ENCODE data around the gene SNTG2. TPM values are rescaled to one million over a fixed set of nuclear protein-coding genes. Genes with fewer than 3 reads are reported as not detected.

Gene SNTG2
- total RNA-seq, 1 donor from 2014 or later, result 0.47 TPM

DNA sequence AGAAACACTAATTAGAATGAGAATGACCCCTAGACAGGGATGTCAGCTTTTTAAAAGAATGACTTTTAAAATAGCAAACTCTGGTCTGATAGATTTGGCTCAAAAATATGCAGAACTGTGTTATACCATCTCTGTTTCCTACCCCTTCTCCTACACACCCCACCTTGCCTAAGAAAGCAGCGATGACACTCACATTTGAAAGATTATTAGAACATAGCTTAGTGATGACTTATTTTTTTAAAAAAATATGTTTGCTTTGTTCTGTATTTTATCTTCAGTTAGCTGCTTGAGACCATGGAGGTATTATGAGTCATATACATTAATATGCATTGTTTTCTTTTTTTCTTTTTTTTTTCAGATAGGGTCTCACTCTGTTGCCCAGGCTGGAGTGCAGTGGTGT, 286.0 kb downstream of the SNTG2 start:
- no peaks in the 10 kb centered on the region for H3K27me3 Mint-ChIP-seq (ENCODE audit: low read depth)
- H3K4me3 Mint-ChIP-seq, result no peak overlapping the region
- no peaks in the 10 kb centered on the region for H3K9me3 Mint-ChIP-seq
- H3K27ac Mint-ChIP-seq (ENCODE audit: unreplicated experiment), result no peak overlapping the region
- TF ChIP-seq, protein P1, sequence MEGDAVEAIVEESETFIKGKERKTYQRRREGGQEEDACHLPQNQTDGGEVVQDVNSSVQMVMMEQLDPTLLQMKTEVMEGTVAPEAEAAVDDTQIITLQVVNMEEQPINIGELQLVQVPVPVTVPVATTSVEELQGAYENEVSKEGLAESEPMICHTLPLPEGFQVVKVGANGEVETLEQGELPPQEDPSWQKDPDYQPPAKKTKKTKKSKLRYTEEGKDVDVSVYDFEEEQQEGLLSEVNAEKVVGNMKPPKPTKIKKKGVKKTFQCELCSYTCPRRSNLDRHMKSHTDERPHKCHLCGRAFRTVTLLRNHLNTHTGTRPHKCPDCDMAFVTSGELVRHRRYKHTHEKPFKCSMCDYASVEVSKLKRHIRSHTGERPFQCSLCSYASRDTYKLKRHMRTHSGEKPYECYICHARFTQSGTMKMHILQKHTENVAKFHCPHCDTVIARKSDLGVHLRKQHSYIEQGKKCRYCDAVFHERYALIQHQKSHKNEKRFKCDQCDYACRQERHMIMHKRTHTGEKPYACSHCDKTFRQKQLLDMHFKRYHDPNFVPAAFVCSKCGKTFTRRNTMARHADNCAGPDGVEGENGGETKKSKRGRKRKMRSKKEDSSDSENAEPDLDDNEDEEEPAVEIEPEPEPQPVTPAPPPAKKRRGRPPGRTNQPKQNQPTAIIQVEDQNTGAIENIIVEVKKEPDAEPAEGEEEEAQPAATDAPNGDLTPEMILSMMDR (conservative IDR thresholded peaks at IDR 0.05), result no peak
- no peaks in the 10 kb centered on the region for H3K4me1 Mint-ChIP-seq
- H3K36me3 Mint-ChIP-seq (ENCODE audit: low read depth), result no peaks in the 10 kb centered on the region
- DNase-seq (ENCODE audit: low read depth, low spot score), result no peak

DNA sequence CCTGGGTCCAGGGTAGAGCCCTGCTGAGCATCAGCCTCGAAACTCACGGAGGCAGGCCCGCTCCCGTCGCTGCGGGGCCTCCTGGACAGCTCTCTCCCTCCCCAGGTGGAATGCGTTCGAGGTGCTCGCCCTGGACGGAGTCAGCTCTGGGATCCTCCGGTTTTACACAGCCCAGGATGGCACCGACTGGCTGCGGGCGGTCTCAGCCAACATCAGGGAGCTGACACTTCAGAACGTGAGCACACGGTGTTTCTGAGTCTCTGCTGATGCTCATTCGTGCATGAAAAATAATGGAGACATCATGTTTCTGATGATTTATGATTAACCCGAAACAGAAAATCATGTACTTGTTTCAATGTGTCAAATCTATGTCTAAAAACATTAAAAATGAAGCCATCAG, 287.1 kb downstream of the SNTG2 start:
- Mint-ChIP-seq H3K36me3 (ENCODE audit: low read depth) (no peaks in the 10 kb centered on the region), H3K9me3 (no peaks in the 10 kb centered on the region), H3K4me1 (no peaks in the 10 kb centered on the region), H3K27me3 (ENCODE audit: low read depth) (no peaks in the 10 kb centered on the region), H3K27ac (ENCODE audit: unreplicated experiment) (no peak overlapping the region), H3K4me3 (no peak overlapping the region)
- DNase-seq (ENCODE audit: low read depth, low spot score), result no peak
- TF ChIP-seq, protein P1 (conservative IDR thresholded peaks at IDR 0.05), result no peak

DNA sequence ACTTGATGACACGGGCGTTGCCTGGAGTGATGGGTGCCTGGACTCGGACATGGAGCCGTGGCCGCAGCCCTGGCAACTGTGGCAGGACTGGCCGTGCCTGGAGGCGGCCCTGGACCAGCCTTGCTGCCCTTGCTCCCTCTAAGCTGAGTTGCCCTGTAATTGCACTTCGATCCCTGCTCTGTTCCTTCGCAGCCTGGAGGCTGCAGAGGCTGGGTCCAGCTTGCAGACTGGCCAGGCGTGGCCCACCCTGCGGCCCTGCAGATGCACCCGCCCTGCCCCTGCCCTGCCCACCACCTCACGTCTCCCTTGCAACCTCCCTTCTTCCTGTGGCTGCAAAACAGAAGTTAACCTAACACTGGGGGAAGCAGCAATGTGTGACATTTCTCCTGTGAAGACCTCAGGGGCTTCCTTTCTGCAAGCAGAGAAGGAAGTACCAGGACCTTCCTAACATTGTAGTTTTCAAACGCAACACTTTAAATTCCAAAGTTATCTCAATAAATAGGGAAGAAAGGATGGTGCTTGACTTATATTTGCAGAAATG, 288.0 kb downstream of the SNTG2 start:
- TF ChIP-seq, protein P1 (conservative IDR thresholded peaks at IDR 0.05), result no peak
- Mint-ChIP-seq H3K27me3 (ENCODE audit: low read depth) (no peaks in the 10 kb centered on the region), H3K36me3 (ENCODE audit: low read depth) (no peaks in the 10 kb centered on the region), H3K4me3 (no peak overlapping the region), H3K9me3 (no peaks in the 10 kb centered on the region), H3K27ac (ENCODE audit: unreplicated experiment) (no peak overlapping the region), H3K4me1 (no peaks in the 10 kb centered on the region)
- no peak for DNase-seq (ENCODE audit: low read depth, low spot score)

DNA sequence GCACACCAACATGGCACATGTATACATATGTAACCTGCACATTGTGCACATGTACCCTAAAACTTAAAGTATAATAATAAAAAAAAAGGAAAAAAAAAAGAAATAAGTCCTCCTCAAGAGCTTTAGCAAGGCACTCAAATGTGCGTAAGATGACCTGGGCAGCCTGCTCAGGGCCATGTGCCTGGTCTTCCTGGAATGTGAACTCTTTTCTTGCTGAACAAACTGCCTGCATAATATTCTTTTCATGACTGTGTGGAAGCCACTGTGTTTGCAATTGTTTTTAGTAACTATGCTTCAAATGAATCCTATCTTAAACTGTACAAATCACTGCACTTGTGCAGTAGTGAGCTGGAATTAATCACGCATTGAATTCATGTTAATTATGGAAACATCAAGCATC, 294.5 kb downstream of the SNTG2 start:
- H3K9me3 Mint-ChIP-seq, result no peaks in the 10 kb centered on the region
- TF ChIP-seq, protein P1 (conservative IDR thresholded peaks at IDR 0.05), result no peak
- H3K27me3 Mint-ChIP-seq (ENCODE audit: low read depth), result peaks cover 4% of the 10 kb centered on the region
- H3K36me3 Mint-ChIP-seq (ENCODE audit: low read depth), result no peaks in the 10 kb centered on the region
- no peak for DNase-seq (ENCODE audit: low read depth, low spot score)
- H3K4me1 Mint-ChIP-seq, result peaks cover under 1% of the 10 kb centered on the region
- no peak overlapping the region for H3K27ac Mint-ChIP-seq (ENCODE audit: unreplicated experiment)
- no peak overlapping the region for H3K4me3 Mint-ChIP-seq

DNA sequence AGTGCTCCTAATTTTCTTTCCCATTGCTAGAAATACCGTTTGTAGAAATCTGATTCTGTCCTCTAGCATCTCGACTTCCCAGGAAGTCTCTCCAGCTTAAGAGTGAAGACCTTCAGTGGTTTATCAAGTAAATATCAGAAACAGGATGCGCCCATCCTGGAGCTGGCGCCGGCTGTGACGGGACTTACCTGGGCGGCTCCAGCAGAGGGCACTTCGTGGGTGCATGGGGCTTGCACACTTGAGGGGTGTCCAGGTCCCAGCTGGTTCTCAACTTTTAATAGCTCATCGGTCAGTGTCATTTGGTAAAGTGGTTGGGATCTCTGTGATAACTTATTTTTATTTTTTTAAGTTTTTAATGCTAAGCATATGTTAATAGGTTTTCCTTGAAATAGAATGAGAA, 295.6 kb downstream of the SNTG2 start:
- DNase-seq (ENCODE audit: low read depth, low spot score), result no peak
- Mint-ChIP-seq H3K36me3 (ENCODE audit: low read depth) (no peaks in the 10 kb centered on the region), H3K4me3 (no peak overlapping the region), H3K4me1 (peaks cover 4% of the 10 kb centered on the region), H3K9me3 (no peaks in the 10 kb centered on the region), H3K27ac (ENCODE audit: unreplicated experiment) (no peak overlapping the region), H3K27me3 (ENCODE audit: low read depth) (peaks cover 11% of the 10 kb centered on the region)
- TF ChIP-seq, protein P1 (conservative IDR thresholded peaks at IDR 0.05), result no peak
